H9 (cell line): ENCODE data around the gene GALNT9. TPM values are rescaled to one million over a fixed set of nuclear protein-coding genes. Genes with fewer than 3 reads are reported as not detected.

Experiments
- DNase-seq: peaks from one replicate; pipeline ENCODE4 v3.0.0-alpha.2; 2017
- H2AFZ ChIP-seq: one replicate; pipeline ENCODE4 v1.6.1; 2013; ENCODE audit warnings: mild to moderate bottlenecking, low read length, control low read depth, moderate library complexity
- H2AK5ac ChIP-seq: 2 replicates; pipeline ENCODE4 v1.6.1; 2013; ENCODE audit warnings: low read length, control low read depth, mixed read lengths; ENCODE audit not compliant: insufficient read length
- H2BK120ac ChIP-seq: one replicate; pipeline ENCODE4 v1.6.1; 2013; ENCODE audit warnings: low read depth, mild to moderate bottlenecking, low read length, control low read depth, inconsistent platforms; ENCODE audit not compliant: poor library complexity, severe bottlenecking
- H2BK12ac ChIP-seq: 2 replicates; pipeline ENCODE4 v1.6.1; 2013; ENCODE audit warnings: low read length, control low read depth, mixed read lengths, low read depth; ENCODE audit not compliant: insufficient read length
- H2BK15ac ChIP-seq: 2 replicates; pipeline ENCODE4 v1.6.1; 2013; ENCODE audit warnings: low read depth, low read length, control low read depth
- H2BK20ac ChIP-seq: one replicate; pipeline ENCODE4 v1.6.1; 2013; ENCODE audit warnings: low read depth, mild to moderate bottlenecking, low read length, control low read depth, inconsistent platforms; ENCODE audit not compliant: poor library complexity, severe bottlenecking
- H2BK5ac ChIP-seq: 2 replicates; pipeline ENCODE4 v1.6.1; 2013; ENCODE audit warnings: low read length, control low read depth, mixed read lengths; ENCODE audit not compliant: insufficient read length
- H3K14ac ChIP-seq: 2 replicates; pipeline ENCODE4 v1.6.1; 2013; ENCODE audit warnings: low read length, control low read depth; ENCODE audit not compliant: insufficient read depth
- H3K18ac ChIP-seq: 2 replicates; pipeline ENCODE4 v1.6.1; 2013; ENCODE audit warnings: low read depth, mild to moderate bottlenecking, mixed read lengths, low read length, control low read depth; ENCODE audit not compliant: insufficient read length
- H3K23ac ChIP-seq: 2 replicates; pipeline ENCODE4 v1.6.1; 2013; ENCODE audit warnings: low read length, control low read depth, mixed read lengths, low read depth; ENCODE audit not compliant: insufficient read length
- H3K23me2 ChIP-seq: 2 replicates; pipeline ENCODE4 v1.6.1; 2013; ENCODE audit warnings: low read depth, mild to moderate bottlenecking, mixed read lengths, low read length, control low read depth; ENCODE audit not compliant: insufficient read length, poor library complexity, severe bottlenecking
- H3K27ac ChIP-seq: 2 replicates; pipeline ENCODE4 v1.5.1; 2013; ENCODE audit warnings: low read length, control low read depth, mixed read lengths, low read depth; ENCODE audit not compliant: insufficient read length
- H3K27me3 ChIP-seq: 2 replicates; pipeline ENCODE4 v1.6.1; 2013; ENCODE audit warnings: low read length, control low read depth, inconsistent platforms; ENCODE audit not compliant: insufficient read depth
- H3K4ac ChIP-seq: 2 replicates; pipeline ENCODE4 v1.6.1; 2013; ENCODE audit warnings: low read depth, mild to moderate bottlenecking, control low read depth, inconsistent platforms, low read length, moderate library complexity
- H3K4me1 ChIP-seq: 2 replicates; pipeline ENCODE4 v1.6.1; 2013; ENCODE audit warnings: low read length, control low read depth, inconsistent platforms; ENCODE audit not compliant: insufficient read depth
- H3K4me2 ChIP-seq: 2 replicates; pipeline ENCODE4 v1.6.1; 2013; ENCODE audit warnings: low read length, control low read depth, mixed read lengths; ENCODE audit not compliant: insufficient read length, insufficient read depth
- H3K56ac ChIP-seq: 2 replicates; pipeline ENCODE4 v1.6.1; 2013; ENCODE audit warnings: low read depth, mild to moderate bottlenecking, mixed read lengths, low read length, control low read depth; ENCODE audit not compliant: insufficient read length
- H3K79me1 ChIP-seq: 2 replicates; pipeline ENCODE4 v1.6.1; 2013; ENCODE audit warnings: low read depth, mild to moderate bottlenecking, moderate library complexity, low read length, control low read depth, inconsistent platforms; ENCODE audit not compliant: insufficient read depth, poor library complexity, severe bottlenecking
- H3K79me2 ChIP-seq: 2 replicates; pipeline ENCODE4 v1.6.1; 2013; ENCODE audit warnings: low read length, control low read depth, inconsistent platforms; ENCODE audit not compliant: insufficient read depth
- H3K9ac ChIP-seq: 2 replicates; pipeline ENCODE4 v1.6.1; 2013; ENCODE audit warnings: low read length, control low read depth, mixed read lengths; ENCODE audit not compliant: insufficient read length; ENCODE audit errors: extremely low read depth
- H3K9me3 ChIP-seq: one replicate; pipeline ENCODE4 v1.6.1; 2013; ENCODE audit warnings: low read depth, low read length, inconsistent platforms; ENCODE audit not compliant: control insufficient read depth
- H3T11ph ChIP-seq: one replicate; pipeline ENCODE4 v1.6.1; 2013; ENCODE audit warnings: mild to moderate bottlenecking, low read length, control low read depth, inconsistent platforms
- H4K20me1 ChIP-seq: one replicate; pipeline ENCODE4 v1.6.1; 2013; ENCODE audit not compliant: control insufficient read depth, insufficient read length, insufficient read depth
- H4K5ac ChIP-seq: 2 replicates; pipeline ENCODE4 v1.6.1; 2013; ENCODE audit warnings: low read depth, mild to moderate bottlenecking, mixed read lengths, low read length, control low read depth; ENCODE audit not compliant: insufficient read length
- H4K8ac ChIP-seq: replicated peaks from 2 replicates; pipeline ENCODE4 v1.6.1; 2013; ENCODE audit warnings: low read length, control low read depth, mixed read lengths, low read depth; ENCODE audit not compliant: insufficient read length
- H4K91ac ChIP-seq: 2 replicates; pipeline ENCODE4 v1.6.1; 2013; ENCODE audit warnings: low read depth, mild to moderate bottlenecking, moderate library complexity, mixed read lengths, low read length, control low read depth; ENCODE audit not compliant: insufficient read length
- H3K27ac Mint-ChIP-seq, 3 experiments: 2 replicates in 2 of 3; 3 replicates in 1 of 3; pipeline ENCODE4 v1.8.0; 2020 to 2021; ENCODE audit warnings: mixed read lengths in 3 of 3, mild to moderate bottlenecking in 1 of 3, moderate library complexity in 1 of 3
- H3K27me3 Mint-ChIP-seq: 2 replicates; pipeline ENCODE4 v1.8.0; 2021; ENCODE audit warnings: low read depth, mild to moderate bottlenecking, moderate library complexity, mixed read lengths
- H3K36me3 Mint-ChIP-seq, 3 experiments: 2 replicates in 2 of 3; 3 replicates in 1 of 3; pipeline ENCODE4 v1.8.0; 2020 to 2021; ENCODE audit warnings: low read depth in 3 of 3, mixed read lengths in 3 of 3; ENCODE audit not compliant: insufficient read depth in 1 of 3
- H3K4me1 Mint-ChIP-seq, 2 experiments: 2 replicates each; pipeline ENCODE4 v1.8.0; 2020; ENCODE audit warnings: mixed read lengths in 2 of 2
- H3K4me3 Mint-ChIP-seq, 2 experiments: 2 replicates in 1 of 2; 3 replicates in 1 of 2; pipeline ENCODE4 v1.8.0; 2020 to 2021; ENCODE audit warnings: mild to moderate bottlenecking in 2 of 2, mixed read lengths in 2 of 2, moderate library complexity in 1 of 2
- H3K9me3 Mint-ChIP-seq, 2 experiments: 2 replicates in 1 of 2; 3 replicates in 1 of 2; pipeline ENCODE4 v1.8.0; 2020; ENCODE audit warnings: mild to moderate bottlenecking in 2 of 2, mixed read lengths in 2 of 2, moderate library complexity in 1 of 2
- CTCF ChIP-seq: fragments of 200-600 bp; sonication (generic); conservative IDR thresholded peaks from 3 replicates; pipeline ENCODE4 v1.8.0; 2021; ENCODE audit warnings: antibody characterized with exemption, mild to moderate bottlenecking
- WGBS: extraction: QIAGEN DNeasy Blood & Tissue Kit; methylation state at CpG from one replicate; pipeline ENCODE4 v1.1.7; 2013; ENCODE audit warnings: missing lambda C conversion rate, low lambda C conversion rate, mixed read lengths; ENCODE audit not compliant: insufficient read length; ENCODE audit errors: extremely low coverage; 5-methylcytosine and 5-hydroxymethylcytosine counted together
- total RNA-seq: library from RNA; stranded (reverse); gene quantifications from 2 replicates; pipeline ENCODE4 v1.2.1, GENCODE V29; 2021

The GALNT9 gene
- total RNA-seq, 1 experiment from 2014 or later = 0.35 TPM

- Histone ChIP-seq H3K4ac (no peak overlapping the region), H2BK120ac (no peak overlapping the region), H3K27ac (no peak overlapping the region), H4K91ac (no peak overlapping the region), H3K79me1 (no peaks in the 10 kb centered on the region), H3K56ac (no peak overlapping the region), H3K23ac (no peak overlapping the region), H3K4me2 (no peak overlapping the region), H3K9ac (no peak overlapping the region), H2BK12ac (no peak overlapping the region), H3K79me2 (no peaks in the 10 kb centered on the region), H2BK15ac (no peak overlapping the region), H3K9me3 (no peaks in the 10 kb centered on the region), H3K18ac (no peak overlapping the region), H2BK5ac (no peak overlapping the region), H2AK5ac (no peak overlapping the region), H4K8ac (no peak overlapping the region), H2BK20ac (no peak overlapping the region), H3T11ph (no peak overlapping the region), H4K20me1 (no peaks in the 10 kb centered on the region), H3K14ac (no peak overlapping the region; the same call in 1 of the 2 replicates), H4K5ac (no peak overlapping the region), H2AFZ (no peak overlapping the region), H3K4me1 (no peaks in the 10 kb centered on the region), H3K23me2 (no peaks in the 10 kb centered on the region), H3K27me3 (no peaks in the 10 kb centered on the region; the same call in 1 of the 2 replicates)
- TF ChIP-seq CTCF = no peak
- peaks cover 76% of the 10 kb centered on the region for H3K27me3 Mint-ChIP-seq
- H3K27ac Mint-ChIP-seq = no peak overlapping the region
- peaks cover 2% of the 10 kb centered on the region in 2 experiments; a peak in 3 of 5 replicates for H3K9me3 Mint-ChIP-seq
- H3K36me3 Mint-ChIP-seq = peaks cover 0 to under 1% (median 0%) of the 10 kb centered on the region in 3 experiments; a peak in 1 of 7 replicates
- WGBS = no CpG with 5 or more reads among the region's 28 CpGs
- no peak for DNase-seq
- no peak overlapping the region for H3K4me3 Mint-ChIP-seq
- H3K4me1 Mint-ChIP-seq = peaks cover 0 to 3% of the 10 kb centered on the region in 2 experiments; a peak in 1 of 4 replicates
These were observed 157.3 kb downstream of the GALNT9 start for GRCh38 chr12:132171968-132172521.
